ENCODE results near the gene HAUS5.

GRCh38 chr19:35657904-35658700 lies 45.6 kb downstream of the HAUS5 start:
- TF ChIP-seq CTCF (conservative IDR thresholded peaks at IDR 0.05; ENCODE audit: low read depth, low read length): no peak
- TF ChIP-seq EZH2 (IDR thresholded peaks at IDR 0.05; ENCODE audit: borderline replicate concordance, low read depth, low read length, poor library complexity, severe bottlenecking): no peak
